Activated B cell treated with CpG ODN at 0.5 μM for 24 hours (primary cell): Measurements from ENCODE around the gene FBXL19. TPM values are rescaled to one million over a fixed set of nuclear protein-coding genes. Genes with fewer than 3 reads are reported as not detected.

Experiments used
- ATAC-seq: fragments of 200-7000 bp; cut with Tn5 transposase; one replicate; pipeline ENCODE4 v1.10.0; 2021; ENCODE audit warnings: low read depth, mild to moderate bottlenecking, moderate library complexity
- CTCF ChIA-PET: fragments of 350-600 bp; sonication (Branson Sonifier 250); formaldehyde crosslinking; loops from one replicate; lab custom pipeline; 2021; ENCODE audit warnings: antibody characterized with exemption; lab: Charles Lee
- POLR2A ChIA-PET: fragments of 350-600 bp; sonication (Branson Sonifier 250); formaldehyde crosslinking; loops from one replicate; lab custom pipeline; 2021; ENCODE audit warnings: antibody characterized with exemption; lab: Charles Lee
- DNase-seq: peaks from one replicate; pipeline ENCODE4 v3.0.0; 2022
- H3K27ac Mint-ChIP-seq: one replicate; pipeline ENCODE4 v1.8.0; 2020; ENCODE audit warnings: mixed read lengths
- H3K27me3 Mint-ChIP-seq: one replicate; pipeline ENCODE4 v1.8.0; 2021; ENCODE audit warnings: mixed read lengths
- H3K36me3 Mint-ChIP-seq: one replicate; pipeline ENCODE4 v1.8.0; 2021; ENCODE audit warnings: low read depth, mixed read lengths
- H3K4me1 Mint-ChIP-seq: one replicate; pipeline ENCODE4 v1.8.0; 2021; ENCODE audit warnings: mixed read lengths
- H3K4me3 Mint-ChIP-seq: one replicate; pipeline ENCODE4 v1.8.0; 2020; ENCODE audit warnings: mild to moderate bottlenecking, mixed read lengths
- H3K9me3 Mint-ChIP-seq: one replicate; pipeline ENCODE4 v1.8.0; 2020; ENCODE audit warnings: mixed read lengths
- CTCF ChIP-seq: fragments of 200-600 bp; IDR thresholded peaks from one replicate; pipeline ENCODE4 v1.8.0; 2022; ENCODE audit warnings: antibody characterized with exemption, mild to moderate bottlenecking
- intact Hi-C: fragments of 100-400 bp; cut with micrococcal nuclease; formaldehyde crosslinking; loops from one replicate; pipeline ENCODE4 v1.15.1; 2024
- total RNA-seq: library from RNA; stranded (reverse); gene quantifications from 2 replicates; pipeline ENCODE4 v1.2.3, GENCODE V29; 2022

FBXL19 gene
- total RNA-seq, 1 donor from 2014 or later = 24.2 TPM

- ChIA-PET POLR2A (interaction anchor here (0.6 to 5.5 kb wide), 10 partner anchors 16 to 210 kb away, joined by 3 to 77 read pairs (median 6); no protein-coding TSS in a partner anchor), CTCF (interaction anchor here (1.3 to 5.6 kb wide), 8 partner anchors 9 to 62 kb away, joined by 3 to 96 read pairs (median 8); no protein-coding TSS in a partner anchor)
- Mint-ChIP-seq H3K4me1 (peaks cover 26% of the 10 kb centered on the region), H3K36me3 (no peaks in the 10 kb centered on the region), H3K4me3 (peak overlapping the region; percentile 95), H3K9me3 (no peaks in the 10 kb centered on the region), H3K27ac (peak overlapping the region; percentile 95), H3K27me3 (no peaks in the 10 kb centered on the region)
- DNase-seq (no peak), ATAC-seq (no peak)
- TF ChIP-seq CTCF = no peak
- intact Hi-C loops = no loop called here
Measured at GRCh38 chr16:30903002-30903401, 20.4 kb upstream of the FBXL19 start.

GRCh38 chr16:30903596-30903995 lies 19.8 kb upstream of the FBXL19 start:
- Mint-ChIP-seq H3K27me3 (no peaks in the 10 kb centered on the region), H3K36me3 (no peaks in the 10 kb centered on the region), H3K4me1 (peaks cover 26% of the 10 kb centered on the region), H3K9me3 (no peaks in the 10 kb centered on the region), H3K4me3 (peak overlapping the region; percentile 1), H3K27ac (peak overlapping the region; percentile 67)
- DNase-seq = no peak
- TF ChIP-seq CTCF = no peak
- ChIA-PET CTCF (interaction anchor here (2.4 to 5.6 kb wide), 2 partner anchors 11 to 57 kb away, joined by 11 to 96 read pairs; no protein-coding TSS in a partner anchor), POLR2A (interaction anchor here (0.6 to 5.5 kb wide), 4 partner anchors 27 to 77 kb away, joined by 3 to 77 read pairs (median 4); no protein-coding TSS in a partner anchor)
- intact Hi-C loops = no loop called here
- ATAC-seq = no peak

GRCh38 chr16:30904114-30904780 lies 19.1 kb upstream of the FBXL19 start:
- peaks cover 26% of the 10 kb centered on the region for H3K4me1 Mint-ChIP-seq

GRCh38 chr16:30907064-30907463 lies 16.3 kb upstream of the FBXL19 start:
- DNase-seq (no peak), ATAC-seq (no peak)
- ChIA-PET CTCF (interaction anchor here (1.1 kb wide), 1 partner anchor 62 kb away, joined by 3 read pairs; no protein-coding TSS in a partner anchor), POLR2A (interaction anchor here (0.5 kb wide), 1 partner anchor 9 kb away, joined by 9 read pairs; no protein-coding TSS in a partner anchor)
- Mint-ChIP-seq H3K4me1 (peaks cover 19% of the 10 kb centered on the region), H3K9me3 (no peaks in the 10 kb centered on the region), H3K27me3 (no peaks in the 10 kb centered on the region), H3K4me3 (no peak overlapping the region), H3K27ac (no peak overlapping the region), H3K36me3 (no peaks in the 10 kb centered on the region)
- intact Hi-C loops = no loop called here
- no peak for TF ChIP-seq CTCF

More at GRCh38 chr16:30904114-30904780, 19.1 kb upstream of the FBXL19 start:
- Mint-ChIP-seq H3K36me3 (no peaks in the 10 kb centered on the region), H3K4me3 (no peak overlapping the region), H3K27me3 (no peaks in the 10 kb centered on the region), H3K9me3 (no peaks in the 10 kb centered on the region), H3K27ac (no peak overlapping the region)
- DNase-seq = no peak
- TF ChIP-seq CTCF = no peak
- CTCF ChIA-PET = interaction anchor here (5.6 kb wide), 1 partner anchor 58 kb away, joined by 96 read pairs; no protein-coding TSS in a partner anchor
- ATAC-seq = no peak
- intact Hi-C loops = no loop called here
- POLR2A ChIA-PET = interaction anchor here (0.5 to 5.5 kb wide), 5 partner anchors 20 to 1228 kb away, joined by 3 to 77 read pairs (median 3); no protein-coding TSS in a partner anchor

GRCh38 chr16:30910427-30911029 lies 12.8 kb upstream of the FBXL19 start:
- ATAC-seq (no peak), DNase-seq (no peak)
- ChIA-PET POLR2A (interaction anchor here (1.0 kb wide), 1 partner anchor 13 kb away, joined by 3 read pairs; no protein-coding TSS in a partner anchor), CTCF (no interaction called here)
- Mint-ChIP-seq H3K27ac (no peak overlapping the region), H3K27me3 (no peaks in the 10 kb centered on the region), H3K4me3 (no peak overlapping the region), H3K36me3 (no peaks in the 10 kb centered on the region), H3K4me1 (peaks cover 3% of the 10 kb centered on the region), H3K9me3 (no peaks in the 10 kb centered on the region)
- intact Hi-C loops = no loop called here
- TF ChIP-seq CTCF = no peak
